Measurements from ENCODE around the gene AQP1. TPM values are rescaled to one million over a fixed set of nuclear protein-coding genes. Genes with fewer than 3 reads are reported as not detected.

AQP1 gene
- polyA plus RNA-seq, 1 donor (not counting 4 experiments of a cell fraction or from before 2014, with no cell fraction given) = 0.07 TPM

- Histone ChIP-seq H3K79me2 (ENCODE audit: control insufficient read depth, insufficient read depth, low read length) (no peaks in the 10 kb centered on the region), H3K9ac (ENCODE audit: control insufficient read depth, extremely low read depth, insufficient read depth, low read length) (no peak overlapping the region), H3K27ac (ENCODE audit: control insufficient read depth, insufficient read depth, low read length) (no peak overlapping the region), H3K4me2 (ENCODE audit: control insufficient read depth, extremely low read depth, insufficient read depth, low read depth, low read length) (no peak overlapping the region), H3K9me1 (ENCODE audit: control insufficient read depth, extremely low read depth, insufficient read depth, low read length) (no peaks in the 10 kb centered on the region), H3K4me1 (ENCODE audit: control insufficient read depth, extremely low read depth, insufficient read depth, low read length) (no peaks in the 10 kb centered on the region), H4K20me1 (ENCODE audit: control insufficient read depth, extremely low read depth, insufficient read depth, low read length) (no peaks in the 10 kb centered on the region), H3K4me3 (ENCODE audit: control insufficient read depth in 2 of 3, extremely low read depth in 1 of 3, insufficient read depth in 2 of 3, low read depth in 1 of 3, low read length in 3 of 3) (no peak overlapping the region), H2AFZ (ENCODE audit: control insufficient read depth, low read length) (no peak overlapping the region), H3K36me3 (ENCODE audit: control insufficient read depth in 2 of 2, extremely low read depth in 1 of 2, insufficient read depth in 2 of 2, low read length in 2 of 2) (no peaks in the 10 kb centered on the region), H3K9me3 (ENCODE audit: control insufficient read depth, low read depth, low read length) (no peaks in the 10 kb centered on the region), H3K27me3 (ENCODE audit: control insufficient read depth, extremely low read depth, insufficient read depth, low read length) (no peaks in the 10 kb centered on the region)
- no peak for DNase-seq (ENCODE audit: low read depth, low spot score)
- dilution Hi-C loops (cut with MboI; ENCODE audit: extremely low pct_ligation_motif_present, low sequenced_read_pairs) = no loop called here
- no peak for FAIRE-seq
- TF ChIP-seq EZH2 (IDR thresholded peaks at IDR 0.05; ENCODE audit: low read length) (no peak), CTCF (optimal IDR thresholded peaks at IDR 0.05 in 1 of 3, IDR thresholded peaks at IDR 0.05 in 1 of 3, conservative IDR thresholded peaks at IDR 0.05 in 1 of 3; ENCODE audit: extremely low read depth in 1 of 3, insufficient read depth in 2 of 3, low read length in 3 of 3) (no peak)
Measured at GRCh38 chr7:30950197-30950596, 38.5 kb downstream of the AQP1 start.

- Histone ChIP-seq H3K36me3 (ENCODE audit: control insufficient read depth in 2 of 2, extremely low read depth in 1 of 2, insufficient read depth in 2 of 2, low read length in 2 of 2) (no peaks in the 10 kb centered on the region), H2AFZ (ENCODE audit: control insufficient read depth, low read length) (no peak overlapping the region), H4K20me1 (ENCODE audit: control insufficient read depth, extremely low read depth, insufficient read depth, low read length) (no peaks in the 10 kb centered on the region), H3K9me3 (ENCODE audit: control insufficient read depth, low read depth, low read length) (no peaks in the 10 kb centered on the region), H3K4me1 (ENCODE audit: control insufficient read depth, extremely low read depth, insufficient read depth, low read length) (no peaks in the 10 kb centered on the region), H3K27ac (ENCODE audit: control insufficient read depth, insufficient read depth, low read length) (no peak overlapping the region), H3K4me3 (ENCODE audit: control insufficient read depth in 2 of 3, extremely low read depth in 1 of 3, insufficient read depth in 2 of 3, low read depth in 1 of 3, low read length in 3 of 3) (no peak overlapping the region), H3K9ac (ENCODE audit: control insufficient read depth, extremely low read depth, insufficient read depth, low read length) (no peak overlapping the region), H3K27me3 (ENCODE audit: control insufficient read depth, extremely low read depth, insufficient read depth, low read length) (no peaks in the 10 kb centered on the region), H3K9me1 (ENCODE audit: control insufficient read depth, extremely low read depth, insufficient read depth, low read length) (no peaks in the 10 kb centered on the region), H3K79me2 (ENCODE audit: control insufficient read depth, insufficient read depth, low read length) (no peaks in the 10 kb centered on the region), H3K4me2 (ENCODE audit: control insufficient read depth, extremely low read depth, insufficient read depth, low read depth, low read length) (no peak overlapping the region)
- dilution Hi-C loops (cut with MboI; ENCODE audit: extremely low pct_ligation_motif_present, low sequenced_read_pairs) = no loop called here
- DNase-seq (ENCODE audit: low read depth, low spot score) = no peak
- FAIRE-seq = no peak
- TF ChIP-seq EZH2 (IDR thresholded peaks at IDR 0.05; ENCODE audit: low read length) = no peak
- no peak for TF ChIP-seq CTCF (optimal IDR thresholded peaks at IDR 0.05 in 1 of 3, IDR thresholded peaks at IDR 0.05 in 1 of 3, conservative IDR thresholded peaks at IDR 0.05 in 1 of 3; ENCODE audit: extremely low read depth in 1 of 3, insufficient read depth in 2 of 3, low read length in 3 of 3)
Measured at GRCh38 chr7:30954914-30955313, 43.3 kb downstream of the AQP1 start.
